Panc1 (cell line): ENCODE data around the gene SEC16A.

Source experiments
- CTCF ChIP-seq: fragments of 450-650 bp; IDR thresholded peaks from 2 replicates; pipeline ENCODE4 v1.5.1; 2017; ENCODE audit warnings: mild to moderate bottlenecking
- POLR2AphosphoS5 ChIP-seq: IDR thresholded peaks from 2 replicates; pipeline ENCODE4 v1.6.1; 2012; ENCODE audit warnings: mild to moderate bottlenecking, low read depth, low read length, moderate library complexity
- SIN3A ChIP-seq: IDR thresholded peaks from 2 replicates; pipeline ENCODE4 v1.6.1; 2012; ENCODE audit warnings: low read depth, mild to moderate bottlenecking, low read length, moderate library complexity, borderline replicate concordance; ENCODE audit not compliant: insufficient read depth
- TCF7L2 ChIP-seq: IDR thresholded peaks from 2 replicates; pipeline ENCODE4 v1.6.1; 2011; ENCODE audit warnings: mild to moderate bottlenecking, low read depth, low read length, inconsistent platforms
- TF ChIP-seq, protein P1 (sequence below), 2 experiments: IDR thresholded peaks; 2 replicates each; pipeline ENCODE4 v1.6.1; 2011 to 2012; ENCODE audit warnings: low read depth in 2 of 2, control low read depth in 1 of 2, low read length in 1 of 2, mild to moderate bottlenecking in 1 of 2, moderate library complexity in 1 of 2; ENCODE audit not compliant: insufficient read depth in 1 of 2

DNA sequence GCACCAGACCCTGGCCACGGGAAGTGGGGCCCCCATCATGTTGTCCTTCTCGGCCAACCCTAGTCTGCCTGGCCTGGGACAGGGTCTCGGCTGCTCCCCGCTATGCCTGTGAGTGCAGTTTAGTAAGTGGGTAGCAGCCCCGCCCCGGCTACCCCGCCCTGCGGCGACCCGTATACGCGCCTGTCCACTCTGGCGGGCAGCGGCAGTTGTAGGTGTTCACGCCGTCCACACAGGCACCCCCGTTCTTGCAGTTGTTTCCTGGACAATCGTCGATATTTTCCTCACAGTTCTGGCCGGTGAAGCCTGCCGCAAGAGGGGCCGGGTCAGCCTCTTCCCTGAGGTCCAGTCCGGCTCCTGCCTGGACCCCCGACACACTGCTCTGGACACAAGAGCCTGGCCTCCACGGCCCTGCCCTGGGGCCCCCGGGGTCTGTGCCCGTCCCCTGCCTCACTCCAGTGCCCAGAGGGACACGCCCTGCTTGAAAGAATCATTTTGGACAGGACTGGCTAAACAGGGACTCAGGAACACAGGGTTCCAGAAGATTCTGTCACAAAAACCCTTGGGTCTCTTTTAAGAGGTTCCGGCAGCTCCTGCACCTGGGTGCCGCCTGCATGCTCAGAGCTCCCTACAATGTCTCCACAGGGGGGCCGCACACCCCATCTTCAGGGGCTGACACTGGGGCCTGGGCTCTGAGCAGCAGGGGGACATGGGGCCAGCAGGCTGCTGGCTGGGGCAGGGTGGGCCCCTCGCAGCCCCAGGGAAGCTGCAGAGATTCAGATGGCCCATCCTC lies 36.6 kb upstream of the SEC16A start:
- TF ChIP-seq CTCF, result no peak
- no peak for TF ChIP-seq SIN3A
- no peak for TF ChIP-seq POLR2AphosphoS5
- TF ChIP-seq, protein P1, sequence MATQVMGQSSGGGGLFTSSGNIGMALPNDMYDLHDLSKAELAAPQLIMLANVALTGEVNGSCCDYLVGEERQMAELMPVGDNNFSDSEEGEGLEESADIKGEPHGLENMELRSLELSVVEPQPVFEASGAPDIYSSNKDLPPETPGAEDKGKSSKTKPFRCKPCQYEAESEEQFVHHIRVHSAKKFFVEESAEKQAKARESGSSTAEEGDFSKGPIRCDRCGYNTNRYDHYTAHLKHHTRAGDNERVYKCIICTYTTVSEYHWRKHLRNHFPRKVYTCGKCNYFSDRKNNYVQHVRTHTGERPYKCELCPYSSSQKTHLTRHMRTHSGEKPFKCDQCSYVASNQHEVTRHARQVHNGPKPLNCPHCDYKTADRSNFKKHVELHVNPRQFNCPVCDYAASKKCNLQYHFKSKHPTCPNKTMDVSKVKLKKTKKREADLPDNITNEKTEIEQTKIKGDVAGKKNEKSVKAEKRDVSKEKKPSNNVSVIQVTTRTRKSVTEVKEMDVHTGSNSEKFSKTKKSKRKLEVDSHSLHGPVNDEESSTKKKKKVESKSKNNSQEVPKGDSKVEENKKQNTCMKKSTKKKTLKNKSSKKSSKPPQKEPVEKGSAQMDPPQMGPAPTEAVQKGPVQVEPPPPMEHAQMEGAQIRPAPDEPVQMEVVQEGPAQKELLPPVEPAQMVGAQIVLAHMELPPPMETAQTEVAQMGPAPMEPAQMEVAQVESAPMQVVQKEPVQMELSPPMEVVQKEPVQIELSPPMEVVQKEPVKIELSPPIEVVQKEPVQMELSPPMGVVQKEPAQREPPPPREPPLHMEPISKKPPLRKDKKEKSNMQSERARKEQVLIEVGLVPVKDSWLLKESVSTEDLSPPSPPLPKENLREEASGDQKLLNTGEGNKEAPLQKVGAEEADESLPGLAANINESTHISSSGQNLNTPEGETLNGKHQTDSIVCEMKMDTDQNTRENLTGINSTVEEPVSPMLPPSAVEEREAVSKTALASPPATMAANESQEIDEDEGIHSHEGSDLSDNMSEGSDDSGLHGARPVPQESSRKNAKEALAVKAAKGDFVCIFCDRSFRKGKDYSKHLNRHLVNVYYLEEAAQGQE (IDR thresholded peaks at IDR 0.05; ENCODE audit: insufficient read depth in 1 of 2, low read depth in 2 of 2, low read length in 1 of 2), result no peak
- no peak for TF ChIP-seq TCF7L2
